ENCODE results near the gene ZSWIM9. TPM values are rescaled to one million over a fixed set of nuclear protein-coding genes. Genes with fewer than 3 reads are reported as not detected.
"Not testable (repeated sequence)": the region's sequence is repeated elsewhere in the genome, so short reads cannot be mapped to it uniquely, and the experiment has no call there.

The ZSWIM9 gene
- polyA plus RNA-seq, 4 donors = 8.9 to 12.2 (median 10.8) TPM

DNA sequence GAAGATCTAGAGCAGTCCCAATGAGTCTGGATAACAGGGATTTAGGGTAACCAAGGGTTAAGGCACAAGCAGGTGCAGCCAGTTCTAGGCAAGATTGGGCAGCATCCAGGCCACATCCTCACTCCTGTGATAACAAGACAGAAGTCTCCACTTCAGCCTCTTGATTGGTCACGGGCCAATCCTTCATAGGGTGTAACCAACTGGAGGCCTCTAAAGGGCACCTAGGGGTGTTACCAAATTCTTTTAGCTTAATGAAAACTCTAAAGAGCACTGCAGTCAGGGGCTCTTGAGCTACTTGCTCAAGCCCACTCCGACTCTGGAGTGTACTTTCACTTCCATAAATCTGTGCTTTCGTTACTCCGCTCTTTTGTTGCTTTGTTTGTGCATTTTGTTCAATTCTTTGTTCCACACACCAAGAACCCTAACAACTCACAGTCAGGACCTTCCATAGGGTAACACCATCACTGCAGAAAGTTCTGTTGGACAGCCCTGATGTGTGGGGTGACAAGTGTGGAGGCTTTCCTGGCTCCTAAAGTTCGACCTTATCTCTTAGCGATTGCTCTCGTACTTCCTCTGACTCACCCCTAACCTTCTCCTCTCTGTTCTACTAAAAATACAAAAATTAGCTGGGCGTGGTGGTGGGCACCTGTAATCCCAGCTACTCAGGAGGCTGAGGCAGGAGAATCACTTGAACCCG lies 36.1 kb downstream of the ZSWIM9 start:
- DNase-seq (ENCODE audit: low read depth in 4 of 4, low spot score in 2 of 4) = no peak

DNA sequence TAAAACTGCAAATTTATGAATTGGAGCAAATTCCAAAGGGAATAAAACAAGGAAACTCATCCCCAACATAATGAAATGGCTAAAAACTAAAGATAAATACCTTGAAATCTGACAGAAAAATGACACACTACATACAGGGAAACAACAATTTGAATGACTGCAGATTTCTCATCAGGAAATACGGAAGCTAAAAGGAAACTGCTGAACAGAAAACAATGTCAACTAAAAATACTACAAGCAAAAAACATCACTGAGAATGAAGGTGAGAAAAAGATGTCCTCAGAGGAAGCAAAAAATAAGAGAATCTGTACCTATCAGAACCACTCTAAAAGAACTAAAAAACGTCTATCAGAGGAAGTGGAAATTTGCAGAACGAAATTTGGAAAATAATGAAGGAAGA lies 39.5 kb downstream of the ZSWIM9 start:
- no peak for DNase-seq (ENCODE audit: low read depth in 4 of 4, low spot score in 2 of 4)

DNA sequence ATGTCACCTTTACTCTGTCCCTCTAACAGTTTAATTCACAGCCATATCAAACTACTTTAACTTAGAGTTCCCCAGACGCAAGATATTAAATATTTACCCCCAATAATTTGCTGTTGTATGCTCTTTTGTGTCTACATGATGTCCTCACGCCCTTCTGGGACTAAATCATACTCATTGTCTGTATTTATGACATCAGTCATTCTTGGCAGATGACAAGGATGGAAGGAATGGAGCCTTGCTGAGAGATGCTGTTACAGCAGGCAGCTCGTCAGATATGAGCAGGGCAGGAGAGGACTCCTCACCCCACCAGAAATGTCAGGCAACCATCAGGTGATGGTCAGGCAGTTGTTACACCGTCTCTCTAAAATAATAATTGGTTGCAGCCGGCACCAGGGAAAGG lies 43.5 kb downstream of the ZSWIM9 start:
- no peak for DNase-seq (ENCODE audit: low read depth in 4 of 4, low spot score in 2 of 4)

DNA sequence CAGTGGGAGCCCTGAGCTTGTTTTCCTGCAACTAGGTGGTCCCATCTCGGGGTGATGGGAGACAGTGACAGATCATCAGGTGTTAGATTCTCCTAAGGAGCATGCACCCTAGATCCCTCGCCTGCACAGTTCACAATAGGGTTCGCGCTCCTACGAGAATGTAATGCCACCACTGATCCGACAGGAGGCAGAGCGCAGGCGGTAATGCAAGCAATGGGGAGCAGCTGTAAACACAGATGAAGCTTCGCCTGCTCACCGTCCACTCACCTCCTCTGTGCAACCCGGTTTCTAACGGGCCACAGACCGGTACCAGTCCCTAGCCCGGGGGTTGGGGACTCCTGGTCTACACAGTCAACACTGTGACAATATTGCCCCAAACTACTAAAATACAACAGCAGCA lies 46.5 kb downstream of the ZSWIM9 start:
- no peak for DNase-seq (ENCODE audit: low read depth in 4 of 4, low spot score in 2 of 4)

DNA sequence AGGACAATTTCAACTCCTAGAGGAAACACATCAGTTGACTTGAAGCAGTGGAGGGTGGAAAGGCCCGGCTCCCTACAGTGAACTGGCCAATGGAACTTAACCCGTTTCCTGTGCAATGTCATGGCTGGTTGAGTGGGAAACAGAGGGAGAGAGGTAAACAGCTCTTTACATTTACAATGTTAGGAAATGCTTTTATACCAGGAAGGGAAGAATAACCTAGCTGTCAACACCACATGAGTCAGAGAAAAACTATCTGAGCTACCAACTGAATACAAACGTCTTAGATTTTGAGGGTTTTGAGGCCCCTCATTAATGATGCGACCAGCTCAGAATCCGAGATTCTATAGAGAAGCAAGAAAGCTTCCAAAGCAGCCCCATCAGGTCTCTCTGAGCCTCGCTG lies 48.5 kb downstream of the ZSWIM9 start:
- DNase-seq (ENCODE audit: low read depth in 4 of 4, low spot score in 2 of 4) = no peak

DNA sequence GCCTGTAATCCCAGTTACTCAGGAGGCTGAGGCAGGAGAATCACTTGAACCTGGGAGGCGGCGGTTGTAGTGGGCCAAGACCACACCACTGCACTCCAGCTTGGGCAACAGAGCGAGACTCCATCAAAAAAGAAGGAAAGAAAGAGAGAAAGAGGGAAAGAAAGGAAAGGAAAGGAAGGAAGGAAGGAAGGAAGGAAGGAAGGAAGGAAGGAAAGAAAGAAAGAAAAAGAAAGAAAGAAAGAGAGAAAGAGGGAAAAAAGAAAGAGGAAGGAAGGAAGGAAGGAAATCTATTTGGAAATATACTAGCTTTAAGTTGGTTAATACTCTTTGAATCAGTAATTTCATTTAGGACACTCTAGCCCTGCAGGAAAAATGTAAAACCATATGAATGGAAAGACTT lies 50.3 kb downstream of the ZSWIM9 start:
- not testable (repeated sequence) for DNase-seq (ENCODE audit: low read depth in 4 of 4, low spot score in 2 of 4)

DNA sequence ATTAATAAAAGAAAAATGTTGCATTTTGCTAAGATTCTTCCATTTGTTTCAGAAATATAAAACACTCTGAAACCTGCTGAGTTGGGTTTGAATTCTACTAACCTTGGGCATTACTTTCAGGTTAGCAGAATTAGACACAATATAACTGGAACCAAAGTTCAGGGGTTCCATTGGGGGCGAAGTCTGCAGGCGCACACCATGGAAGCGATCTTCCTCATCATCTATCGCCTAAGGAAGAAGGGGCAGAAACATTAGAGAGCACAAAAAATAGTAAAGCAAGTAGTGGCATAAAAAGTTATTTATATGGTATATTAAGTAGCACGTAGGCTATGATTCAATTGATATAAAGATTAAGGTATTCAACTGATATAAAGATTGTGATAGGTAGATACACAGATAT lies 51.1 kb downstream of the ZSWIM9 start:
- DNase-seq (ENCODE audit: low read depth in 4 of 4, low spot score in 2 of 4) = no peak

DNA sequence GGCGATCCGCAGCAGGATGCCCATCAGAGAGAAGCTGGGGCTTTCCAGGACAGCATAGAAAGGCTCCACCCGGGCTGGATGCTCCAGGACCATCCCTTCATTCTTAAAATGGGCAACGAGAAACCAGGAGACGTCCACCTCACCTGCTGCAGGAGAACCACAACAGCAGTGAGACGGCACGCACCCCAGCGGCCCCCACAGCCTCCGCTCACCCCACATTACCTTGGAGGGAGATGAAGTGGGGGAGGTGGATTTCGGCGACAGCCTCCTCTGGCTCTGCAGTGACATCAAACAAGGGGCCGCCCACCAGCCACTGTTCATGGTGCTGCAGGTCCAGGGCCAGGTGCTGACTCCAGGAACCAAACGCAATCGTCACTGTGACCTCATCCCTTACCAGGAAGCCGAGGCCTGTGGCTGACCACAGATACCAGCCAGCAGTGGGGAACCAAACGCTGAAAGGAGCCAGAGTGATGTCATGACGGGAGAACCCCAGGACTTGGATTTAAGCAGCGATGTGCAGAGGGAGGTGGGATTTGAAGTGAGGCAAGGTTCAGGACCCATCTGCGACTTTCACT lies 60.2 kb downstream of the ZSWIM9 start:
- no peak for DNase-seq (ENCODE audit: low read depth in 4 of 4, low spot score in 2 of 4)

DNA sequence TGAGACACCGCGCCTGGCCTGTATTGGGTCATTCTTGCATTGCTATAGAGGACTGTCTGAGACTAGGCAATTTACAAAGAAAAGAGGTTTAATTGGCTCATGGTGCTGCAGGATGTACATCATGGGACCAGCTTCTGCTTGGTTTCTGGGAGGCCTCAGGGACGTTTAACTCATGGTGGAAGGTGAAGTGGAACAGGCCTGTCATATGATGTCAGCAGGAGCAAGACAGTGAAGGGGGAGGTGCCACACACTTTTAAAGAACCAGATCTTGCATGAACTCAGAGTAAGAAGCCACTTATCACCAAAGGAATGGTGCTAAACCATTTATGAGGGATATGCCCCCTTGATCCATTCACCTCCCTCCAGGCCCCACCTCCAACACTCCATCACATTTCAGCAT lies 66.6 kb downstream of the ZSWIM9 start:
- DNase-seq (ENCODE audit: low read depth in 4 of 4, low spot score in 2 of 4) = no peak

DNA sequence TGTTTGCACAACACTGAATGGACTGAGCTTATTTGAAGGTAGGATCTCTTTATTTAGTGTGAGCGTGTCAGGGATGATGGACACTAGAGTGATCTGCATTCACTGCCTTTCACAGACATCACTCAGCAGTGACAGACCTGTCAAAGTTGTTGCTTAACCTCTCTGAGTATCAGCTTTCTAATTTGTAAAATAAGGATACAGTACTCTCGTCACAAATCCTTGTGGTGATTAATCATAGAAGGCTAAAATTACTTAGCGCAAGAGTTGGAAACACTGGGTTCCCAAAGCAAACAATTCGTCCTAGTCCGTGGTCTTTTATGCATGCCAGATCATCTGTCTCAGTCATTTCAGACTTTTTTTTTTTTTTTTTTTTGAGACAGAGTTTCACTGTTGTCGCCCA lies 68.6 kb downstream of the ZSWIM9 start:
- no peak for DNase-seq (ENCODE audit: low read depth in 4 of 4, low spot score in 2 of 4)

DNA sequence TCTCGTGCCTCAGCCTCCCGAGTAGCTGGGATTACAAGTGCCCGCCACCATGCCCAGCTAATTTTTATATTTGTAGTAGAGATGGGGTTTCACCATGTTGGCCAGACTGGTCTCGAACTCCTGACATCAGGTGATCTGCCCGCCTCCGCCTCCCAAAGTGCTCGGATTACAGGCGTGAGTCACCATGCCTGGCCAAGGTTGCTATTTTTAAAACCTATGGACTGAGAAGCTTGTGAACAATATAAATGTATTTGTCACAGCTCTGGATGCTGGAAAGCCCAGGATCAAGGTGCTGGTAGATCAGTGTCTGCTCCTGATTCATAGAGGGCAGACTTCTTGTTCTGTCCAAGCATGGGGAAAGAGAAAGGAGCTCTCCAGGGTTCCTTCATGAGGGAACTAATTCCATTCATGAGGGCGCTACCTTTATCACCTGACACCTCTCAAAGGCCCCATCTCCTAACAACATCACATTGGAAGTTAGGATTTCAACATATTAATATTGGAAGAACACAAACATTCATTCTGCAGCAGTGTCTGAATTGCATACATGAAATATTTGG lies 69.2 kb downstream of the ZSWIM9 start:
- no peak for DNase-seq (ENCODE audit: low read depth in 4 of 4, low spot score in 2 of 4)

DNA sequence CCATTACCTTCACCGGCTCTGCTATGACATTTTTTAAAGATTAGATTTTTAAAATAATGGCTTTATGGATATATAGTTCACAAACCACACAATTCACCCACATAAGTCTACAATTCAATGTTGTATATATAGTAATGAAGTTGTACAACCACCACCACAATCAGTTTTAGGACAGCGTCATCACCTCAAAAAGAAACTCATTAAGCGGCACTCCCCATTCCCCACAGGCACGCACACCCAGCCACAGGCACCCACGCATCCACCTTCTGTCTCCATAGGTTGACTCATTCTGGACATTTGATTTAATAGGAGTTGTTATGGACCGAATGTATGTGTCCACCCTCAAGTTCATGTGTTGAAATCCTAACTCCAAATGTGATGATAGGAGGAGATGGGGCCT lies 71.3 kb downstream of the ZSWIM9 start:
- not testable (repeated sequence) for DNase-seq (ENCODE audit: low read depth in 4 of 4, low spot score in 2 of 4)

DNA sequence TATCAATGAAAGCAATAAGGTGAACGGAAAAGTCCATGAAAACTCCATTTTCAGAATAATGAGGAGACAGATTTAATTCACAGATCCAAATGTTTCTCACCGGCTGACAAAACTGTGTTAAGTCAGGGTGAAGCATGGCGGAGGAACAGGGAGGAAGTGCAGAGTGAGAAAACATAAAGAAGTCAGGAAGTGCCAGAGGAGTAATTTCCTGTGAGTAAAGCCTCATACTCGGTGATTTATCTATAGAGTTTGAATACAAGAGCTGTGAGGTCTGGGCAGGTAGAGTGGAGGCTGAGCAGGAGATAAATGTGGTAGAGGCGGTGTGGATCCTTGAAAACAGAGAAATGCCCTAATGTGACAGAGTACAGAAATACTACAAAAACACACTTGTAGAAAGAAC lies 73.8 kb downstream of the ZSWIM9 start:
- DNase-seq (ENCODE audit: low read depth in 4 of 4, low spot score in 2 of 4) = no peak

DNA sequence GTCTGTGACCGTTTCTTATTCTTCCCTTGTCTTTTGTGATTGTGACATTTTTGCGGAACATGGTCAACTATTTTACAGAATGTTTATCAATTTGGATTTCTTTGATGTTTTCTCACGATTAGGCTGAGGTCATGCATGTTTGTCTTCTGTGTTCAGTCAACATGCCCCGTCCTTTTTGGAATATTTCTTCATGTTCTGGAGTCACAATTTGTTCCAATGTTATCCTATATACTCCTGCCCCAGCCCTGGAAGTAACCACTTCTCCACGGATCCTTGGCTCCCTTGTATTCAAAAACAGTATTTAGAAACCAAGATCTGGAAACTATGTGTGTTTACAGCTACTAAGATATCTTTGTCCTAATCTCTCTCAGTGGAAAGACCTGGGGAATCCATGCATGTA lies 75.6 kb downstream of the ZSWIM9 start:
- DNase-seq (ENCODE audit: low read depth in 4 of 4, low spot score in 2 of 4) = no peak

DNA sequence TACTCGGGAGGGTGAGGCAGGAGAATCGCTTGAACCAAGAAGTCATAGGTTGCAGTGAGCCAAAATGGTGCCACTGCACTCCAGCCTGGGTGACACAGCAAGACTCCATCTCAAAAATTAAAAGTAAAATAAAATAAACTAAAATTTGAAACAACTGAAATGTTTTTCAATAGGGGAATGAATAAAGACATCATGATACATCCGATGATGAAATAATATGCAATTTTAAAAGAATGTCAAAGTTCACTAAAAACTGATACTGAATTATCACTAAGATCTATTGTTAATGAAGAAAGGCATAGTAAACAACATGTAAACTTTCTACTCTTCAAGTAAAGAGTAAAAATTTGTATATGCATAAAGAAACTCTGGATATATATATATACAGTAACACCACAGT lies 76.7 kb downstream of the ZSWIM9 start:
- no peak for DNase-seq (ENCODE audit: low read depth in 4 of 4, low spot score in 2 of 4)

Other genes starting within 250 kb of the ZSWIM9 start
- gene BSPH1, start 178.5 kb upstream of the ZSWIM9 start, polyA plus RNA-seq (ENCODE audit: insufficient read length in 4 of 4) = not detected
- gene ELSPBP1, start 176.0 kb upstream of the ZSWIM9 start, polyA plus RNA-seq (ENCODE audit: insufficient read length in 4 of 4) = under 1 TPM in 2 of 4 donors, not detected in 2; 0.22 to 0.72 TPM
- not detected for gene CABP5, start 126.6 kb upstream of the ZSWIM9 start, polyA plus RNA-seq (ENCODE audit: insufficient read length in 4 of 4)
- 1 to 10 TPM; 4.3 to 8.4 (median 5.4) TPM for gene PLA2G4C, start 59.9 kb upstream of the ZSWIM9 start, polyA plus RNA-seq (ENCODE audit: insufficient read length in 4 of 4)
- 10 to 100 TPM; 50.7 to 87.3 (median 68.4) TPM for gene LIG1, start 336 bp upstream of the ZSWIM9 start, polyA plus RNA-seq (ENCODE audit: insufficient read length in 4 of 4)
- gene CARD8, start 85.2 kb downstream of the ZSWIM9 start, polyA plus RNA-seq (ENCODE audit: insufficient read length in 4 of 4) = 10 to 100 TPM; 45.5 to 71.5 (median 56.2) TPM
- 1 to 10 TPM; 5.9 to 7.6 (median 7.1) TPM for gene ZNF114, start 99.4 kb downstream of the ZSWIM9 start, polyA plus RNA-seq (ENCODE audit: insufficient read length in 4 of 4)
- gene EMP3, start 154.9 kb downstream of the ZSWIM9 start, polyA plus RNA-seq (ENCODE audit: insufficient read length in 4 of 4) = 10 to 100 TPM; 64.9 to 82.5 (median 74.9) TPM
- gene TMEM143, start 193.3 kb downstream of the ZSWIM9 start, polyA plus RNA-seq (ENCODE audit: insufficient read length in 4 of 4) = 10 to 100 TPM in 3 of 4 donors, 1 to 10 TPM in 1; 9.2 to 14.6 (median 12.0) TPM
- under 1 TPM; 0.33 to 0.64 (median 0.60) TPM for gene SYNGR4, start 193.7 kb downstream of the ZSWIM9 start, polyA plus RNA-seq (ENCODE audit: insufficient read length in 4 of 4)
- gene KDELR1, start 220.9 kb downstream of the ZSWIM9 start, polyA plus RNA-seq (ENCODE audit: insufficient read length in 4 of 4) = 100 to 1,000 TPM; 208 to 244 (median 234) TPM
- under 1 TPM; 0.42 to 0.78 (median 0.54) TPM for gene GRIN2D, start 223.0 kb downstream of the ZSWIM9 start, polyA plus RNA-seq (ENCODE audit: insufficient read length in 4 of 4)